Measurements from ENCODE around the gene POC1A. TPM values are rescaled to one million over a fixed set of nuclear protein-coding genes. Genes with fewer than 3 reads are reported as not detected.

POC1A gene
- total and polyA plus RNA-seq, 3 donors from 2014 or later, result 16.7 to 36.1 (median 21.7) TPM

- Histone ChIP-seq H3K27me3 (no peaks in the 10 kb centered on the region), H3K4me3 (no peak overlapping the region), H3K36me3 (ENCODE audit: low read depth, missing control alignments) (no peaks in the 10 kb centered on the region), H3K9me3 (no peaks in the 10 kb centered on the region), H3K4me1 (peaks cover 3% of the 10 kb centered on the region), H3K27ac (no peak overlapping the region)
- intact Hi-C loops (cut with DNase I; ENCODE audit: low total_unique reads), result no loop called here
- no peak for DNase-seq
- TF ChIP-seq CTCF (IDR thresholded peaks at IDR 0.05) (no peak), POLR2A (IDR thresholded peaks at IDR 0.05) (no peak)
- 83 to 100% methylated on average over 1 of the region's 1 CpG for WGBS, 2 donors
Observed at GRCh38 chr3:52146189-52146588, 8.0 kb downstream of the POC1A start.

- no peak for DNase-seq
- Histone ChIP-seq H3K36me3 (ENCODE audit: low read depth, missing control alignments) (no peaks in the 10 kb centered on the region), H3K4me1 (peaks cover 3% of the 10 kb centered on the region), H3K9me3 (no peaks in the 10 kb centered on the region), H3K4me3 (no peak overlapping the region), H3K27me3 (no peaks in the 10 kb centered on the region), H3K27ac (no peak overlapping the region)
- TF ChIP-seq POLR2A (IDR thresholded peaks at IDR 0.05) (no peak), CTCF (IDR thresholded peaks at IDR 0.05) (no peak)
- intact Hi-C loops (cut with DNase I; ENCODE audit: low total_unique reads), result no loop called here
- WGBS, 2 donors, result 90 to 95% methylated on average over 8 of the region's 8 CpGs
Observed at GRCh38 chr3:52145736-52146110, 8.5 kb downstream of the POC1A start.

- no peaks in the 10 kb centered on the region for H3K36me3 ChIP-seq (ENCODE audit: low read depth, missing control alignments)
- no peak for DNase-seq
- no peaks in the 10 kb centered on the region for H3K27me3 ChIP-seq
- TF ChIP-seq CTCF (IDR thresholded peaks at IDR 0.05) (no peak), POLR2A (IDR thresholded peaks at IDR 0.05) (no peak)
- no peaks in the 10 kb centered on the region for H3K9me3 ChIP-seq
- peaks cover 3% of the 10 kb centered on the region for H3K4me1 ChIP-seq
- intact Hi-C loops (cut with DNase I; ENCODE audit: low total_unique reads), result loop anchor here (5.0 kb wide), 1 partner anchor 143 kb away; no protein-coding TSS in a partner anchor
- H3K27ac ChIP-seq, result no peak overlapping the region
- WGBS, 2 donors, result 92 to 96% methylated on average over 10 to 11 of the region's 11 CpGs
- no peak overlapping the region for H3K4me3 ChIP-seq
Observed at GRCh38 chr3:52144796-52145735, 9.2 kb downstream of the POC1A start.

GRCh38 chr3:52144034-52144795 is 10.0 kb downstream of the POC1A start:
- Histone ChIP-seq H3K27me3 (no peaks in the 10 kb centered on the region), H3K9me3 (no peaks in the 10 kb centered on the region), H3K4me1 (peaks cover 3% of the 10 kb centered on the region), H3K36me3 (ENCODE audit: low read depth, missing control alignments) (no peaks in the 10 kb centered on the region), H3K4me3 (no peak overlapping the region), H3K27ac (no peak overlapping the region)
- peak; percentile 95 for DNase-seq
- intact Hi-C loops (cut with DNase I; ENCODE audit: low total_unique reads), result loop anchor here (5.0 kb wide), 1 partner anchor 142 kb away; no protein-coding TSS in a partner anchor
- 69 to 73% methylated on average over 3 of the region's 3 CpGs for WGBS, 2 donors
- TF ChIP-seq POLR2A (IDR thresholded peaks at IDR 0.05) (no peak), CTCF (IDR thresholded peaks at IDR 0.05) (peak; percentile 98 to 99 (median 98))

Data from testis (tissue), 3 donors.